ENCODE data around the gene SEPTIN7.

Gene SEPTIN7

GRCh38 chr7:35804231-35804970 lies 3.5 kb downstream of the SEPTIN7 start:
- DNase-seq, result no peak
- no peaks in the 10 kb centered on the region for H3K9me3 ChIP-seq (ENCODE audit: control insufficient read depth, low read length)
- no peaks in the 10 kb centered on the region for H3K36me3 ChIP-seq (ENCODE audit: control insufficient read depth, insufficient read depth, low read length)
- H3K4me1 ChIP-seq (ENCODE audit: control insufficient read depth, insufficient read depth, low read length, poor library complexity, severe bottlenecking), result peaks cover 19% of the 10 kb centered on the region
- no peak overlapping the region for H3K27ac ChIP-seq (ENCODE audit: insufficient read depth, low read length, poor library complexity, severe bottlenecking)
- H3K27me3 ChIP-seq (replicated peaks; ENCODE audit: control insufficient read depth, insufficient read depth, low read length, poor library complexity, severe bottlenecking), result no peaks in the 10 kb centered on the region
- no peak overlapping the region for H3K4me3 ChIP-seq (ENCODE audit: insufficient read depth, low read depth, low read length, poor library complexity, severe bottlenecking)

- no peak overlapping the region for H3K27ac ChIP-seq (ENCODE audit: insufficient read depth, low read length, poor library complexity, severe bottlenecking)
Measured at GRCh38 chr7:35805876-35806275, 5.0 kb downstream of the SEPTIN7 start.

GRCh38 chr7:35816514-35816913 lies 15.7 kb downstream of the SEPTIN7 start:
- no peaks in the 10 kb centered on the region for H3K36me3 ChIP-seq (ENCODE audit: control insufficient read depth, insufficient read depth, low read length)
- H3K4me1 ChIP-seq (ENCODE audit: control insufficient read depth, insufficient read depth, low read length, poor library complexity, severe bottlenecking), result no peaks in the 10 kb centered on the region
- no peak overlapping the region for H3K4me3 ChIP-seq (ENCODE audit: insufficient read depth, low read depth, low read length, poor library complexity, severe bottlenecking)
- DNase-seq, result no peak
- H3K27me3 ChIP-seq (replicated peaks; ENCODE audit: control insufficient read depth, insufficient read depth, low read length, poor library complexity, severe bottlenecking), result no peaks in the 10 kb centered on the region
- H3K9me3 ChIP-seq (ENCODE audit: control insufficient read depth, low read length), result no peaks in the 10 kb centered on the region
- no peak overlapping the region for H3K27ac ChIP-seq (ENCODE audit: insufficient read depth, low read length, poor library complexity, severe bottlenecking)

More at GRCh38 chr7:35805876-35806275, 5.0 kb downstream of the SEPTIN7 start:
- Histone ChIP-seq H3K27me3 (replicated peaks; ENCODE audit: control insufficient read depth, insufficient read depth, low read length, poor library complexity, severe bottlenecking) (no peaks in the 10 kb centered on the region), H3K9me3 (ENCODE audit: control insufficient read depth, low read length) (no peaks in the 10 kb centered on the region), H3K4me1 (ENCODE audit: control insufficient read depth, insufficient read depth, low read length, poor library complexity, severe bottlenecking) (peaks cover 19% of the 10 kb centered on the region), H3K36me3 (ENCODE audit: control insufficient read depth, insufficient read depth, low read length) (no peaks in the 10 kb centered on the region), H3K4me3 (ENCODE audit: insufficient read depth, low read depth, low read length, poor library complexity, severe bottlenecking) (no peak overlapping the region)
- no peak for DNase-seq

GRCh38 chr7:35817181-35817580 lies 16.3 kb downstream of the SEPTIN7 start:
- Histone ChIP-seq H3K4me3 (ENCODE audit: insufficient read depth, low read depth, low read length, poor library complexity, severe bottlenecking) (no peak overlapping the region), H3K27ac (ENCODE audit: insufficient read depth, low read length, poor library complexity, severe bottlenecking) (no peak overlapping the region), H3K27me3 (replicated peaks; ENCODE audit: control insufficient read depth, insufficient read depth, low read length, poor library complexity, severe bottlenecking) (no peaks in the 10 kb centered on the region), H3K4me1 (ENCODE audit: control insufficient read depth, insufficient read depth, low read length, poor library complexity, severe bottlenecking) (no peaks in the 10 kb centered on the region), H3K9me3 (ENCODE audit: control insufficient read depth, low read length) (no peaks in the 10 kb centered on the region), H3K36me3 (ENCODE audit: control insufficient read depth, insufficient read depth, low read length) (no peaks in the 10 kb centered on the region)
- no peak for DNase-seq

GRCh38 chr7:35817930-35818329 lies 17.1 kb downstream of the SEPTIN7 start:
- no peaks in the 10 kb centered on the region for H3K4me1 ChIP-seq (ENCODE audit: control insufficient read depth, insufficient read depth, low read length, poor library complexity, severe bottlenecking)
- no peaks in the 10 kb centered on the region for H3K36me3 ChIP-seq (ENCODE audit: control insufficient read depth, insufficient read depth, low read length)
- H3K27me3 ChIP-seq (replicated peaks; ENCODE audit: control insufficient read depth, insufficient read depth, low read length, poor library complexity, severe bottlenecking), result no peaks in the 10 kb centered on the region
- H3K4me3 ChIP-seq (ENCODE audit: insufficient read depth, low read depth, low read length, poor library complexity, severe bottlenecking), result no peak overlapping the region
- no peak for DNase-seq
- no peak overlapping the region for H3K27ac ChIP-seq (ENCODE audit: insufficient read depth, low read length, poor library complexity, severe bottlenecking)
- H3K9me3 ChIP-seq (ENCODE audit: control insufficient read depth, low read length), result no peaks in the 10 kb centered on the region

- Histone ChIP-seq H3K4me3 (ENCODE audit: insufficient read depth, low read depth, low read length, poor library complexity, severe bottlenecking) (no peak overlapping the region), H3K9me3 (ENCODE audit: control insufficient read depth, low read length) (no peaks in the 10 kb centered on the region), H3K4me1 (ENCODE audit: control insufficient read depth, insufficient read depth, low read length, poor library complexity, severe bottlenecking) (peaks cover 2% of the 10 kb centered on the region), H3K27ac (ENCODE audit: insufficient read depth, low read length, poor library complexity, severe bottlenecking) (no peak overlapping the region), H3K36me3 (ENCODE audit: control insufficient read depth, insufficient read depth, low read length) (no peaks in the 10 kb centered on the region), H3K27me3 (replicated peaks; ENCODE audit: control insufficient read depth, insufficient read depth, low read length, poor library complexity, severe bottlenecking) (no peaks in the 10 kb centered on the region)
- DNase-seq, result no peak
Measured at GRCh38 chr7:35818513-35818912, 17.7 kb downstream of the SEPTIN7 start.

- Histone ChIP-seq H3K27ac (ENCODE audit: insufficient read depth, low read length, poor library complexity, severe bottlenecking) (no peak overlapping the region), H3K36me3 (ENCODE audit: control insufficient read depth, insufficient read depth, low read length) (no peaks in the 10 kb centered on the region), H3K4me1 (ENCODE audit: control insufficient read depth, insufficient read depth, low read length, poor library complexity, severe bottlenecking) (peaks cover 6% of the 10 kb centered on the region), H3K9me3 (ENCODE audit: control insufficient read depth, low read length) (no peaks in the 10 kb centered on the region), H3K27me3 (replicated peaks; ENCODE audit: control insufficient read depth, insufficient read depth, low read length, poor library complexity, severe bottlenecking) (no peaks in the 10 kb centered on the region), H3K4me3 (ENCODE audit: insufficient read depth, low read depth, low read length, poor library complexity, severe bottlenecking) (no peak overlapping the region)
- DNase-seq, result no peak
Measured at GRCh38 chr7:35819310-35819709, 18.5 kb downstream of the SEPTIN7 start.

- H3K27me3 ChIP-seq (replicated peaks; ENCODE audit: control insufficient read depth, insufficient read depth, low read length, poor library complexity, severe bottlenecking), result no peaks in the 10 kb centered on the region
- peaks cover 6% of the 10 kb centered on the region for H3K4me1 ChIP-seq (ENCODE audit: control insufficient read depth, insufficient read depth, low read length, poor library complexity, severe bottlenecking)
- H3K9me3 ChIP-seq (ENCODE audit: control insufficient read depth, low read length), result no peaks in the 10 kb centered on the region
- H3K36me3 ChIP-seq (ENCODE audit: control insufficient read depth, insufficient read depth, low read length), result no peaks in the 10 kb centered on the region
- H3K4me3 ChIP-seq (ENCODE audit: insufficient read depth, low read depth, low read length, poor library complexity, severe bottlenecking), result no peak overlapping the region
- DNase-seq, result no peak
- H3K27ac ChIP-seq (ENCODE audit: insufficient read depth, low read length, poor library complexity, severe bottlenecking), result no peak overlapping the region
Measured at GRCh38 chr7:35819954-35820703, 19.3 kb downstream of the SEPTIN7 start.

- Histone ChIP-seq H3K36me3 (ENCODE audit: control insufficient read depth, insufficient read depth, low read length) (no peaks in the 10 kb centered on the region), H3K9me3 (ENCODE audit: control insufficient read depth, low read length) (no peaks in the 10 kb centered on the region), H3K4me1 (ENCODE audit: control insufficient read depth, insufficient read depth, low read length, poor library complexity, severe bottlenecking) (peaks cover 6% of the 10 kb centered on the region), H3K4me3 (ENCODE audit: insufficient read depth, low read depth, low read length, poor library complexity, severe bottlenecking) (no peak overlapping the region), H3K27ac (ENCODE audit: insufficient read depth, low read length, poor library complexity, severe bottlenecking) (no peak overlapping the region), H3K27me3 (replicated peaks; ENCODE audit: control insufficient read depth, insufficient read depth, low read length, poor library complexity, severe bottlenecking) (no peaks in the 10 kb centered on the region)
- no peak for DNase-seq
Measured at GRCh38 chr7:35820858-35821257, 20.0 kb downstream of the SEPTIN7 start.

- no peaks in the 10 kb centered on the region for H3K9me3 ChIP-seq (ENCODE audit: control insufficient read depth, low read length)
- H3K4me1 ChIP-seq (ENCODE audit: control insufficient read depth, insufficient read depth, low read length, poor library complexity, severe bottlenecking), result peaks cover 6% of the 10 kb centered on the region
- H3K4me3 ChIP-seq (ENCODE audit: insufficient read depth, low read depth, low read length, poor library complexity, severe bottlenecking), result no peak overlapping the region
- DNase-seq, result no peak
- no peak overlapping the region for H3K27ac ChIP-seq (ENCODE audit: insufficient read depth, low read length, poor library complexity, severe bottlenecking)
- no peaks in the 10 kb centered on the region for H3K27me3 ChIP-seq (replicated peaks; ENCODE audit: control insufficient read depth, insufficient read depth, low read length, poor library complexity, severe bottlenecking)
- no peaks in the 10 kb centered on the region for H3K36me3 ChIP-seq (ENCODE audit: control insufficient read depth, insufficient read depth, low read length)
Measured at GRCh38 chr7:35823440-35823839, 22.6 kb downstream of the SEPTIN7 start.

Measured in effector memory CD4-positive, alpha-beta T cell (primary cell).